Upper lobe of left lung (tissue), 6 donors: ENCODE results near the gene CYP2W1. TPM values are rescaled to one million over a fixed set of nuclear protein-coding genes. Genes with fewer than 3 reads are reported as not detected.

Experiments used
- ATAC-seq, 2 donors: fragments of 200-7000 bp; cut with Tn5 transposase; one replicate each; pipeline ENCODE4 v1.9.1; 2022; ENCODE audit warnings: mild to moderate bottlenecking in 2 of 2, moderate library complexity in 2 of 2; ENCODE audit not compliant: low FRiP score in 2 of 2
- DNase-seq, 2 donors: peaks; one replicate each; pipeline ENCODE4 v3.0.0-alpha.2; 2019 to 2020
- H3K27ac ChIP-seq, 4 donors: fragments of 200-600 bp; sonication (generic); one replicate each; pipeline ENCODE4 v1.5.1; 2016 to 2019
- H3K27me3 ChIP-seq, 4 donors: fragments of 200-600 bp; sonication (generic); one replicate each; pipeline ENCODE4 v1.5.1; 2017 to 2019
- H3K36me3 ChIP-seq, 4 donors: fragments of 200-600 bp; sonication (generic); one replicate each; pipeline ENCODE4 v1.5.1; 2016 to 2019
- H3K4me1 ChIP-seq, 4 donors: fragments of 200-600 bp; sonication (generic); one replicate each; pipeline ENCODE4 v1.5.1; 2018 to 2019
- H3K4me3 ChIP-seq, 4 donors: fragments of 200-600 bp; sonication (generic); one replicate each; pipeline ENCODE4 v1.5.1; 2017 to 2019; ENCODE audit warnings: mild to moderate bottlenecking in 2 of 4, moderate library complexity in 1 of 4
- H3K9me3 ChIP-seq, 4 donors: fragments of 200-600 bp; sonication (generic); one replicate each; pipeline ENCODE4 v1.5.1; 2018 to 2019
- CTCF ChIP-seq, 6 experiments: fragments of 450-650 bp in 4 of 6; fragments of 200-600 bp in 2 of 6; sonication (generic) in 2 of 6; IDR thresholded peaks; one replicate each; pipeline ENCODE4 v1.5.1; 2016 to 2019; ENCODE audit warnings: antibody characterized with exemption in 6 of 6
- EP300 ChIP-seq, 4 donors: sonication (generic); formaldehyde crosslinking; IDR thresholded peaks; one replicate each; pipeline ENCODE4 v1.5.1; 2017; ENCODE audit warnings: antibody characterized with exemption in 4 of 4, control low read depth in 2 of 4
- POLR2A ChIP-seq, 4 donors: fragments of 450-650 bp; IDR thresholded peaks; one replicate each; pipeline ENCODE4 v1.5.1; 2016 to 2017; ENCODE audit warnings: antibody characterized with exemption in 4 of 4, mild to moderate bottlenecking in 2 of 4
- POLR2AphosphoS5 ChIP-seq, 2 donors: sonication (generic); formaldehyde crosslinking; IDR thresholded peaks; one replicate each; pipeline ENCODE4 v1.5.1; 2017; ENCODE audit warnings: antibody characterized with exemption in 2 of 2
- WGBS, 2 donors: methylation state at CpG; one replicate each; pipeline ENCODE4 v1.1.5; 2017 to 2018; 5-methylcytosine and 5-hydroxymethylcytosine counted together
- total RNA-seq, 6 donors: library from RNA; depleted of rRNA in 4 of 6; stranded (reverse); fragments of >200 nt in 4 of 6; gene quantifications; one replicate each; pipeline versions ENCODE4 v1.1.0 to v1.2.1, GENCODE V29; 2016 to 2021
- donor health status: DM: no; HTN: no; CAD: no; lungs with moderate emphysema.
- donor health status: DM: no; HTN: yes; CAD: no; lungs with severe emphysema.

Gene CYP2W1
- total RNA-seq, 6 donors from 2014 or later: not detected

- Histone ChIP-seq H3K9me3 (no peaks in the 10 kb centered on the region), H3K27me3 (no peaks in the 10 kb centered on the region), H3K27ac (no peak overlapping the region), H3K4me3 (no peak overlapping the region), H3K4me1 (peaks cover 31 to 54% (median 34%) of the 10 kb centered on the region in 4 donors), H3K36me3 (peaks cover 21 to 70% (median 57%) of the 10 kb centered on the region in 4 donors)
- peak in 1 of 2 donors; percentile 73 for DNase-seq
- no peak for ATAC-seq
- 92 to 96% methylated on average over 8 to 11 of the region's 11 CpGs for WGBS, 2 donors
- no peak for TF ChIP-seq POLR2AphosphoS5 (IDR thresholded peaks at IDR 0.05)
- no peak for TF ChIP-seq EP300 (IDR thresholded peaks at IDR 0.05)
- no peak for TF ChIP-seq POLR2A (IDR thresholded peaks at IDR 0.05)
- no peak for TF ChIP-seq CTCF (IDR thresholded peaks at IDR 0.05)
These were observed 13.6 kb upstream of the CYP2W1 start for GRCh38 chr7:969403-969802.

DNA sequence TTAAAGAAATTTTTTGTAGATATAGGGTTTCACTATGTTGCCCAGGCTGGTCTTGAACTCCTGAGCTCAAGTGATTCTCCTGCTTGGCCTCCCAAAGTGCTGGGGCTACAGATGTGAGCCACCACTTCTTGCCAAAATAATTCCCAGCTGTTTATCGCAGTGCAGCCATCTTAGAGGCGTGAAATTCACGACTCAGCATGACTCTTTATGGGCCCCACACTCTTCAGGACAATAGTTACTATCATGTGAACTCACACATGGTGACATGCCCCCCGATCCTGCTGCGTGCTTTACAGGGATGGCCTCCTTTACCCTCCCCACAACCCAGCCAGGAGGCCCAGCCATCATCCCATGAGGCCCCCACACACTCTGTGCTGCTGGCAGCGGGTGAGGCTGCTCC is 12.2 kb upstream of the CYP2W1 start:
- Histone ChIP-seq H3K36me3 (peaks cover 21 to 70% (median 57%) of the 10 kb centered on the region in 4 donors), H3K27ac (no peak overlapping the region), H3K9me3 (no peaks in the 10 kb centered on the region), H3K27me3 (no peaks in the 10 kb centered on the region), H3K4me3 (no peak overlapping the region), H3K4me1 (peaks cover 24 to 47% (median 28%) of the 10 kb centered on the region in 4 donors)
- TF ChIP-seq CTCF (IDR thresholded peaks at IDR 0.05) (no peak), EP300 (IDR thresholded peaks at IDR 0.05) (no peak), POLR2A (IDR thresholded peaks at IDR 0.05) (no peak), POLR2AphosphoS5 (IDR thresholded peaks at IDR 0.05) (no peak)
- 87 to 90% methylated on average over 6 of the region's 6 CpGs for WGBS, 2 donors
- DNase-seq: no peak
- no peak for ATAC-seq

GRCh38 chr7:972110-972509 is 10.9 kb upstream of the CYP2W1 start:
- Histone ChIP-seq H3K27me3 (no peaks in the 10 kb centered on the region), H3K4me1 (peaks cover 23 to 50% (median 27%) of the 10 kb centered on the region in 4 donors), H3K27ac (no peak overlapping the region), H3K36me3 (peaks cover 20 to 62% (median 50%) of the 10 kb centered on the region in 4 donors), H3K4me3 (no peak overlapping the region), H3K9me3 (no peaks in the 10 kb centered on the region)
- ATAC-seq (no peak), DNase-seq (no peak)
- 93% methylated on average over 12 of the region's 12 CpGs for WGBS, 2 donors
- no peak for TF ChIP-seq POLR2AphosphoS5 (IDR thresholded peaks at IDR 0.05)
- no peak for TF ChIP-seq EP300 (IDR thresholded peaks at IDR 0.05)
- TF ChIP-seq POLR2A (IDR thresholded peaks at IDR 0.05): no peak
- no peak for TF ChIP-seq CTCF (IDR thresholded peaks at IDR 0.05)

- H3K27ac ChIP-seq: no peak overlapping the region
- H3K4me3 ChIP-seq: no peak overlapping the region
- H3K36me3 ChIP-seq: peaks cover 16 to 55% (median 44%) of the 10 kb centered on the region in 4 donors
- DNase-seq (no peak), ATAC-seq (no peak)
- peaks cover 23 to 50% (median 27%) of the 10 kb centered on the region in 4 donors for H3K4me1 ChIP-seq
- TF ChIP-seq EP300 (IDR thresholded peaks at IDR 0.05): no peak
- no peak for TF ChIP-seq POLR2A (IDR thresholded peaks at IDR 0.05)
- TF ChIP-seq POLR2AphosphoS5 (IDR thresholded peaks at IDR 0.05): no peak
- no peak for TF ChIP-seq CTCF (IDR thresholded peaks at IDR 0.05)
- H3K27me3 ChIP-seq: no peaks in the 10 kb centered on the region
- WGBS, 2 donors: 62 to 66% methylated on average over 10 of the region's 10 CpGs
- H3K9me3 ChIP-seq: no peaks in the 10 kb centered on the region
These were observed 10.2 kb upstream of the CYP2W1 start for GRCh38 chr7:972676-973309.

DNA sequence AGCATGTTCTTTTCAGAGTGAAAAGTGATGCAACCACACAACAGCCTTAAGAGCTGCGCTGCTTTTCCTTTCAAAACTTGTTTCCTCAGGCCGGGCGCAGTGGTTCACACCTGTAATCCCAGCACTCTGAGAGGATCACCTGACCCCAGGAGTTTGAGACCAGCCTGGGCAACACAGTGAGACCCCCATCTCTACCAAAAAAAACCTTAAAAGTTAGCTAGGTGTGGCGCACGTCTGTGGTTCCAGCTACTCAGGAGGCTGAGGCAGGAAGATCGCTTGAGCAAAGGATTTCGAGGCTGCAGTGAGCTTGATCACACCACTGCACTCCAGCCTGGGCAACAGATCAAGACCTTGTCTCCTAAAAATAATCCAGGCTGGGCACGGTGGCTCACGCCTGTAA is 9.7 kb upstream of the CYP2W1 start:
- no peak overlapping the region for H3K27ac ChIP-seq
- H3K27me3 ChIP-seq: no peaks in the 10 kb centered on the region
- H3K4me1 ChIP-seq: peaks cover 23 to 50% (median 27%) of the 10 kb centered on the region in 4 donors
- no peak overlapping the region for H3K4me3 ChIP-seq
- no peak for ATAC-seq
- no peak for DNase-seq
- H3K36me3 ChIP-seq: peaks cover 13 to 50% (median 39%) of the 10 kb centered on the region in 4 donors
- 86 to 94% methylated on average over 8 to 9 of the region's 9 CpGs for WGBS, 2 donors
- TF ChIP-seq EP300 (IDR thresholded peaks at IDR 0.05) (no peak), POLR2A (IDR thresholded peaks at IDR 0.05) (no peak), CTCF (IDR thresholded peaks at IDR 0.05) (no peak), POLR2AphosphoS5 (IDR thresholded peaks at IDR 0.05) (no peak)
- no peaks in the 10 kb centered on the region for H3K9me3 ChIP-seq
